Measurements from ENCODE around the gene TRIM2.

The TRIM2 gene

GRCh38 chr4:153261914-153262313 lies 57.7 kb downstream of the TRIM2 start:
- Histone ChIP-seq H3K36me3 (ENCODE audit: control insufficient read depth, insufficient read depth, low read length) (no peaks in the 10 kb centered on the region), H3K27me3 (replicated peaks; ENCODE audit: control insufficient read depth, insufficient read depth, low read length) (no peaks in the 10 kb centered on the region), H3K4me3 (replicated peaks; ENCODE audit: low read depth, low read length) (no peak overlapping the region)
- DNase-seq (ENCODE audit: extremely low read depth, insufficient read length): no peak
- TF ChIP-seq, protein P1, sequence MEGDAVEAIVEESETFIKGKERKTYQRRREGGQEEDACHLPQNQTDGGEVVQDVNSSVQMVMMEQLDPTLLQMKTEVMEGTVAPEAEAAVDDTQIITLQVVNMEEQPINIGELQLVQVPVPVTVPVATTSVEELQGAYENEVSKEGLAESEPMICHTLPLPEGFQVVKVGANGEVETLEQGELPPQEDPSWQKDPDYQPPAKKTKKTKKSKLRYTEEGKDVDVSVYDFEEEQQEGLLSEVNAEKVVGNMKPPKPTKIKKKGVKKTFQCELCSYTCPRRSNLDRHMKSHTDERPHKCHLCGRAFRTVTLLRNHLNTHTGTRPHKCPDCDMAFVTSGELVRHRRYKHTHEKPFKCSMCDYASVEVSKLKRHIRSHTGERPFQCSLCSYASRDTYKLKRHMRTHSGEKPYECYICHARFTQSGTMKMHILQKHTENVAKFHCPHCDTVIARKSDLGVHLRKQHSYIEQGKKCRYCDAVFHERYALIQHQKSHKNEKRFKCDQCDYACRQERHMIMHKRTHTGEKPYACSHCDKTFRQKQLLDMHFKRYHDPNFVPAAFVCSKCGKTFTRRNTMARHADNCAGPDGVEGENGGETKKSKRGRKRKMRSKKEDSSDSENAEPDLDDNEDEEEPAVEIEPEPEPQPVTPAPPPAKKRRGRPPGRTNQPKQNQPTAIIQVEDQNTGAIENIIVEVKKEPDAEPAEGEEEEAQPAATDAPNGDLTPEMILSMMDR (IDR thresholded peaks at IDR 0.05; ENCODE audit: insufficient read depth, low read length, poor library complexity, severe bottlenecking): no peak

DNA sequence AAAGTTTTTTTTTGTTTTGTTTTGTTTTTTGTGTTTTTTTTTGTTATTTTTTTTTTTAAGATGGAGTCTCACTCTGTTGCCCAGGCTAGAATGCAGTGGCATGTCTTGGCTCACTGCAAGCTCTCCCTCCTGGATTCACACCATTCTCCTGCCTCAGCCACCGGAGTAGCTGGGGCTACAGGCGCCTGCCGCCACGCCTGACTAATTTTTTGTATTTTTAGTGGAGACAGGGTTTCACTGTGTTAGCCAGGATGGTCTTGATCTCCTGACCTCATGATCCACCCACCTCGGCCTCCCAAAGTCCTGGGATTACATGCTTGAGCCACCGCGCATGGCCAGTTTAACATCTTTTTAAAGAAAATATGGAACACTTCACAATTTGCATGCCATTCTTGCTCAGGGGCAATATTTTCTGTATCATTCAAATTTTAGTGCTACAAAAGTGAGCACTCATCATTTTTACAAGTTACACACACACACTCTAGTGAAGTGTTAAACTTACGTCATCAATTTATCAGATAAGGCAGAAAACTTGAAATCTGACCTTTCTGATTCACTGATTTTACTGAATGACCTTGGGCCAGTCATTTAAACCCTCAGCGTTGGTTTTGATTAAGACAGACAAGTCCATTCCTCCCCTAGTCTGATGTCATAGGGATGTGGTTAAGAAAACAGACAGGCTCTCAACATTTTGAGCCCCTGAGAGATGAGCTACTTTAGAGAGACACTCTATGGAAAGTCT lies 61.2 kb downstream of the TRIM2 start:
- no peak overlapping the region for H3K4me3 ChIP-seq (replicated peaks; ENCODE audit: low read depth, low read length)
- TF ChIP-seq, protein P1 (IDR thresholded peaks at IDR 0.05; ENCODE audit: insufficient read depth, low read length, poor library complexity, severe bottlenecking): no peak
- no peaks in the 10 kb centered on the region for H3K27me3 ChIP-seq (replicated peaks; ENCODE audit: control insufficient read depth, insufficient read depth, low read length)
- DNase-seq (ENCODE audit: extremely low read depth, insufficient read length): no peak
- no peaks in the 10 kb centered on the region for H3K36me3 ChIP-seq (ENCODE audit: control insufficient read depth, insufficient read depth, low read length)

GRCh38 chr4:153266988-153267387 lies 62.7 kb downstream of the TRIM2 start:
- DNase-seq (ENCODE audit: extremely low read depth, insufficient read length): no peak
- Histone ChIP-seq H3K27me3 (replicated peaks; ENCODE audit: control insufficient read depth, insufficient read depth, low read length) (no peaks in the 10 kb centered on the region), H3K36me3 (ENCODE audit: control insufficient read depth, insufficient read depth, low read length) (no peaks in the 10 kb centered on the region), H3K4me3 (replicated peaks; ENCODE audit: low read depth, low read length) (no peak overlapping the region)
- TF ChIP-seq, protein P1 (IDR thresholded peaks at IDR 0.05; ENCODE audit: insufficient read depth, low read length, poor library complexity, severe bottlenecking): no peak

DNA sequence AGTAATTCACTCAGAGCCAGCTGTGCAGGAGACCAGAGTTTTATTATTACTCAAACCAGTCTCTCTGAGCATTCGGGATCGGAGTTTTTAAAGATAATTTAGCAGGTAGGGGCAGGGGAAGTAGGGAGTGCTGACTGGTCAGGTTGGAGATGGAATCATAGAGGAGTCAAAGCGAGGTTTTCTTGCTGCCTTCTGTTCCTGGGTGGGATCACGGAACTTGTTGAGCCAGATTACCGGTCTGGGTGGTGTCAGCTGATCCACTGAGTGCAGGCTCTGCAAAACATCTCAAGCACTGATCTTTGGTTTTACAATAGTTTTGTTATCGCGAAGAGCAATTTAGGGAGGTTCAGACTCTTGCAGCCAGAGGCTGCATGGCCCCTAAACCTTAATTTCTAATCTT lies 63.6 kb downstream of the TRIM2 start:
- no peak for DNase-seq (ENCODE audit: extremely low read depth, insufficient read length)
- TF ChIP-seq, protein P1 (IDR thresholded peaks at IDR 0.05; ENCODE audit: insufficient read depth, low read length, poor library complexity, severe bottlenecking): no peak
- H3K4me3 ChIP-seq (replicated peaks; ENCODE audit: low read depth, low read length): no peak overlapping the region
- H3K27me3 ChIP-seq (replicated peaks; ENCODE audit: control insufficient read depth, insufficient read depth, low read length): no peaks in the 10 kb centered on the region
- no peaks in the 10 kb centered on the region for H3K36me3 ChIP-seq (ENCODE audit: control insufficient read depth, insufficient read depth, low read length)

DNA sequence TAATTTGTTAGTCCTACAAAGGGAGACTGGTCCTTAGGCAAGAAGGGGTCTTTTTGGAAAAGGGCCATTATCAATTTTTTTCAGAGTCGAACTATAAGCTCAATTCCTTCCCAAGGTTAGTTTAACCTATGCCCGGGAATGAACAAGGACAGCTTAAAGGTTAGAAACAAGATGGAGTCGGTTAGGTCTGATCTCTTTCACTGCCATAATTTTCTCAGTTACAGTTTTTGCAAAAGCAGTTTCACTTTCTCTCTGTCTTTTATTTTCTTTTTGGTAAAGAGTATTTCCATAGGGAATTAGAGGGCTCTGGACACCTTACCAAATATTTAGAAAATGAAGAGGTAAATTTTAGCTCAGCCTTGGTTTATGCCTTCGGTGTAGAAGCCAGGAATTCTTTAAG lies 64.1 kb downstream of the TRIM2 start:
- no peak overlapping the region for H3K4me3 ChIP-seq (replicated peaks; ENCODE audit: low read depth, low read length)
- no peaks in the 10 kb centered on the region for H3K27me3 ChIP-seq (replicated peaks; ENCODE audit: control insufficient read depth, insufficient read depth, low read length)
- TF ChIP-seq, protein P1 (IDR thresholded peaks at IDR 0.05; ENCODE audit: insufficient read depth, low read length, poor library complexity, severe bottlenecking): no peak
- H3K36me3 ChIP-seq (ENCODE audit: control insufficient read depth, insufficient read depth, low read length): no peaks in the 10 kb centered on the region
- DNase-seq (ENCODE audit: extremely low read depth, insufficient read length): no peak
